Measurements from ENCODE around the gene ARSG. TPM values are rescaled to one million over a fixed set of nuclear protein-coding genes. Genes with fewer than 3 reads are reported as not detected.

The ARSG gene
- total RNA-seq, 2 donors from 2014 or later, result 3.1 to 3.6 TPM

- DNase-seq (ENCODE audit: low spot score), result no peak
- H3K36me3 ChIP-seq, result no peaks in the 10 kb centered on the region
- no peak overlapping the region for H3K4me3 ChIP-seq
- peaks cover 0 to 10% of the 10 kb centered on the region in 2 donors for H3K4me1 ChIP-seq
- no peak overlapping the region for H3K27ac ChIP-seq
- H3K9me3 ChIP-seq, result no peaks in the 10 kb centered on the region
- no peaks in the 10 kb centered on the region for H3K27me3 ChIP-seq
- TF ChIP-seq, protein P1, sequence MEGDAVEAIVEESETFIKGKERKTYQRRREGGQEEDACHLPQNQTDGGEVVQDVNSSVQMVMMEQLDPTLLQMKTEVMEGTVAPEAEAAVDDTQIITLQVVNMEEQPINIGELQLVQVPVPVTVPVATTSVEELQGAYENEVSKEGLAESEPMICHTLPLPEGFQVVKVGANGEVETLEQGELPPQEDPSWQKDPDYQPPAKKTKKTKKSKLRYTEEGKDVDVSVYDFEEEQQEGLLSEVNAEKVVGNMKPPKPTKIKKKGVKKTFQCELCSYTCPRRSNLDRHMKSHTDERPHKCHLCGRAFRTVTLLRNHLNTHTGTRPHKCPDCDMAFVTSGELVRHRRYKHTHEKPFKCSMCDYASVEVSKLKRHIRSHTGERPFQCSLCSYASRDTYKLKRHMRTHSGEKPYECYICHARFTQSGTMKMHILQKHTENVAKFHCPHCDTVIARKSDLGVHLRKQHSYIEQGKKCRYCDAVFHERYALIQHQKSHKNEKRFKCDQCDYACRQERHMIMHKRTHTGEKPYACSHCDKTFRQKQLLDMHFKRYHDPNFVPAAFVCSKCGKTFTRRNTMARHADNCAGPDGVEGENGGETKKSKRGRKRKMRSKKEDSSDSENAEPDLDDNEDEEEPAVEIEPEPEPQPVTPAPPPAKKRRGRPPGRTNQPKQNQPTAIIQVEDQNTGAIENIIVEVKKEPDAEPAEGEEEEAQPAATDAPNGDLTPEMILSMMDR (IDR thresholded peaks at IDR 0.05), result no peak
Measured at GRCh38 chr17:68322630-68323029, 31.3 kb downstream of the ARSG start.

- Histone ChIP-seq H3K4me3 (no peak overlapping the region), H3K27ac (no peak overlapping the region), H3K27me3 (no peaks in the 10 kb centered on the region), H3K36me3 (no peaks in the 10 kb centered on the region), H3K4me1 (no peaks in the 10 kb centered on the region), H3K9me3 (no peaks in the 10 kb centered on the region)
- TF ChIP-seq, protein P1 (IDR thresholded peaks at IDR 0.05), result no peak
- no peak for DNase-seq (ENCODE audit: low spot score)
Measured at GRCh38 chr17:68324114-68324513, 32.8 kb downstream of the ARSG start.

DNA sequence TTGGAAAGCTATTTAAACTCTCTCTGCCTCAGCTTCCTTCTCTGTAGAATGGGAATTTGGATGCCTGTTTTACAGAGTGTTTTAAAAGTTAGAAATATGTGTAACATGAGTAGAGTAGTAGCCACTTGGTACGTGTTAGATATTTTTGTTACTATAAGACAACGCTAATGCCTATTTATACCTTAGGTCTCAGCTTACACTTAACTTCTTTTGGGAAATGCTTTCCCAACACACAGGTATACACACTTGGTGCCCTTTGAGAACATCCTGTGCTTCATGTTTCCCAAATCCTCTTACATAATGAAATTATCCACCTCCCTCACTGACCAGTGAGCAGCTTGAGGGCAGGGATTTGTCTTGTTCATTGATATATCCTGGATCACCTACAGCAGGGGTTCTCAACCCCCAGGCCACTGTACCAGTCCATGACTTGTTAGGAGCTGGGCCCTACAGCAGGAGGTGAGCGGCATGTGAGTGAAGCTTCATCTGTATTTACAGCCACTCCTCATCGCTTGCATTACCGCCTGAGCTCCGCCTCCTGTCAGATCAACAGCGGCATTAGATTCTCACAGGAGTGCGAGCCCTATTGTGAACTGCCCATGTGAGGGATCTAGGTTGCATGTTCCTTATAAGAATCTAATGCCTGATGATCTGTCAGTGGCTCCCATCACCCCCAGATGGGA, 33.5 kb downstream of the ARSG start:
- Histone ChIP-seq H3K4me3 (no peak overlapping the region), H3K36me3 (no peaks in the 10 kb centered on the region), H3K27me3 (no peaks in the 10 kb centered on the region), H3K27ac (no peak overlapping the region), H3K4me1 (no peaks in the 10 kb centered on the region), H3K9me3 (no peaks in the 10 kb centered on the region)
- no peak for DNase-seq (ENCODE audit: low spot score)
- TF ChIP-seq, protein P1 (IDR thresholded peaks at IDR 0.05), result no peak

DNA sequence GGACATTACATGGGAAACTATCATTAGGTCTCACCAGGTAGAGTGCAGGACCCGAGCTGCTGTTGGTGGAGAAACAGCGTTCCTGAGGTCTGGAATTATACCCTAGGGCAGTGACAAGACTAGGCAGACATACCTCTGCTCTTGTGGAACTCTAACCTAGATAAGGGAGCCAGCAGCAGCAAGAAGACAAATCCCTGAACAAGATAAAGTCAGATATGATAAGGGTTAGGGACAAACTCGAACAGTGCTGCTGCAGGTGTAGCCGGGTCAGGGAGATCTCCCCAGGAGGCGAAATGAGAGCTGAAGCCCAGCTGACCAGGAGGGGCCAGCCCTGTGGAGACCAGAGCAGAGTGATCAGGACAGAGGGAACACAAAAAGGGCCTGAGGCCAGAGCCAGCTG, 34.7 kb downstream of the ARSG start:
- Histone ChIP-seq H3K4me3 (no peak overlapping the region), H3K4me1 (no peaks in the 10 kb centered on the region), H3K27ac (no peak overlapping the region), H3K27me3 (no peaks in the 10 kb centered on the region), H3K9me3 (peaks cover 0 to 1% of the 10 kb centered on the region in 2 donors), H3K36me3 (no peaks in the 10 kb centered on the region)
- TF ChIP-seq, protein P1 (IDR thresholded peaks at IDR 0.05), result no peak
- DNase-seq (ENCODE audit: low spot score), result no peak

GRCh38 chr17:68326681-68327080, 35.4 kb downstream of the ARSG start:
- Histone ChIP-seq H3K4me1 (no peaks in the 10 kb centered on the region), H3K27ac (no peak overlapping the region), H3K27me3 (no peaks in the 10 kb centered on the region), H3K9me3 (peaks cover 3 to 8% of the 10 kb centered on the region in 2 donors), H3K36me3 (no peaks in the 10 kb centered on the region), H3K4me3 (no peak overlapping the region)
- DNase-seq (ENCODE audit: low spot score), result no peak
- TF ChIP-seq, protein P1 (IDR thresholded peaks at IDR 0.05), result no peak
